H1 (cell line): ENCODE results near the gene SOX10. TPM values are rescaled to one million over a fixed set of nuclear protein-coding genes. Genes with fewer than 3 reads are reported as not detected.

Source experiments
- ASH2L ChIP-seq: fragments of 200-600, 300-600 bp; sonication (generic); IDR thresholded peaks from one replicate; pipeline ENCODE4 v1.7.1; 2017; ENCODE audit warnings: low read length
- polyA plus RNA-seq, 7 experiments: library from polyadenylated mRNA; depleted of rRNA in 3 of 7; stranded (reverse) in 5 of 7; unstranded in 2 of 7; fragments of >200 nt in 5 of 7; fragments of 200-250 nt in 2 of 7; gene quantifications; 1 replicate in 5 of 7; 2 replicates in 1 of 7; 4 replicates in 1 of 7; pipeline versions ENCODE4 v1.2.1 to v1.2.3, GENCODE V29; 2011 to 2013; ENCODE audit warnings: missing spikeins in 2 of 7, mixed read lengths in 2 of 7
- total RNA-seq: library from RNA; stranded (reverse); fragmentation: NEBNext Ultra II Directional; extraction: Animal tissue kit (Norgen Biotek cat#: 25700); gene quantifications from 2 replicates; pipeline ENCODE4 v1.2.1, GENCODE V29; 2021

SOX10 gene
- total and polyA plus RNA-seq, 2 of the 8 experiments (the other 6 are each of a cell fraction or from before 2014, with no cell fraction given) = 2.7 TPM

DNA sequence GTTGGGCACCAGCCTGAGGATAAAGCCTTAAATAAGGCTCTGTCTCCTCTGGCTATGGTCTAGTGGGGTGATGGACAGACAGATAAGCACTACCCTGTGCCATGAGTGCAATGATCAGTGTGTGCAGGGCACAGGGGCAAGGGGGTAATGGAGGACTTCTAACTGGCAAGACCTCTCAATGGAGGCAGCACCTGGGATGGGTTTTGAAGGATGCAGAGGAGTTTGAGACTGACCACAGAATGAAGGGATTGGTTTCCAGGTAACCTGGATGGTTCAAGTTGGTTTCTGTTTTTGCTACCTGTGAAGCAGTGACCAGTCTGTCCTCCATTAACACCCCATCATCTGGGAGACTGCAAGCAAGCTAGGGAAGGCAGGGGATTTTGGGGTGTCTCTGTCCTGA is 45.0 kb upstream of the SOX10 start (continued):
- TF ChIP-seq ASH2L = no peak
